GM13977 (cell line): ENCODE measurements around the gene GABARAP.
A peak's percentile ranks its signal among the peaks of the same experiment; 100 is the strongest.

ENCODE experiments used
- DNase-seq: peaks from one replicate; pipeline ENCODE4 v3.0.0; 2012; ENCODE audit warnings: low spot score
- CTCF ChIP-seq: IDR thresholded peaks from 2 replicates; pipeline ENCODE4 v1.5.1; 2012; ENCODE audit warnings: mild to moderate bottlenecking, control low read depth; ENCODE audit not compliant: insufficient read depth; ENCODE audit errors: extremely low read depth, missing control alignments
- in situ Hi-C: fragments of 300-500 bp; cut with MboI; formaldehyde crosslinking; loops from one replicate; pipeline ENCODE4 v1.12.0; 2022; ENCODE audit warnings: low sequenced_read_pairs, low pct_unique_long_range_greater_than_20kb, mixed read lengths, inconsistent platforms; ENCODE audit not compliant: unreplicated experiment

Gene GABARAP

GRCh38 chr17:7283471-7284216 is 41.4 kb upstream of the GABARAP start:
- DNase-seq: peak; percentile 14
- TF ChIP-seq CTCF: no peak
- in situ Hi-C loops: no loop called here

- no peak for TF ChIP-seq CTCF
- peak; percentile 50 for DNase-seq
- in situ Hi-C loops: no loop called here
Observed at GRCh38 chr17:7282752-7283321, 40.6 kb upstream of the GABARAP start.

- TF ChIP-seq CTCF: no peak
- in situ Hi-C loops: no loop called here
Observed at GRCh38 chr17:7281953-7282751, 39.9 kb upstream of the GABARAP start.

GRCh38 chr17:7281074-7281952 is 39.1 kb upstream of the GABARAP start, which contains the start of gene SLC2A4:
SLC2A4 (plus strand) TSS chr17:7281718; CDS start chr17:7281935, 217 bp downstream.
- no peak for TF ChIP-seq CTCF
- in situ Hi-C loops: no loop called here

More at GRCh38 chr17:7281953-7282751, 39.9 kb upstream of the GABARAP start:
- DNase-seq: peak; percentile 31

GRCh38 chr17:7280519-7281073 is 38.3 kb upstream of the GABARAP start:
- in situ Hi-C loops: no loop called here
- peak; percentile 83 for TF ChIP-seq CTCF
- DNase-seq: peak; percentile 86

More at GRCh38 chr17:7281074-7281952, 39.1 kb upstream of the GABARAP start, which contains the start of gene SLC2A4:
- peak; percentile 97 for DNase-seq
